AG04449 (cell line): ENCODE measurements around the gene BMP7.
A peak's percentile ranks its signal among the peaks of the same experiment; 100 is the strongest.

Source experiments
- CTCF ChIA-PET: fragments of 350-600 bp; formaldehyde crosslinking; extraction: SDS; loops from one replicate; lab custom pipeline; 2021; ENCODE audit warnings: antibody characterized with exemption; lab: Yijun Ruan, JAX
- POLR2A ChIA-PET: fragments of 400-600, 350-600 bp; formaldehyde crosslinking; extraction: SDS; loops from one replicate; lab custom pipeline; 2020; ENCODE audit warnings: antibody characterized with exemption, inconsistent platforms; lab: Yijun Ruan, JAX
- DNase-seq: peaks from one replicate; pipeline ENCODE4 v3.0.0-alpha.2; 2010; ENCODE audit warnings: low read depth, low spot score
- H3K4me3 ChIP-seq: 2 replicates; pipeline ENCODE4 v1.5.1; 2011; ENCODE audit warnings: low read depth, mild to moderate bottlenecking, control low read depth, low read length
- TF ChIP-seq, protein P1 (sequence below): IDR thresholded peaks from one replicate; pipeline ENCODE4 v1.5.1; 2011; ENCODE audit warnings: mild to moderate bottlenecking, moderate library complexity, low read length, control low read depth, inconsistent platforms; ENCODE audit not compliant: insufficient read depth; ENCODE audit errors: missing control alignments

Gene BMP7

DNA sequence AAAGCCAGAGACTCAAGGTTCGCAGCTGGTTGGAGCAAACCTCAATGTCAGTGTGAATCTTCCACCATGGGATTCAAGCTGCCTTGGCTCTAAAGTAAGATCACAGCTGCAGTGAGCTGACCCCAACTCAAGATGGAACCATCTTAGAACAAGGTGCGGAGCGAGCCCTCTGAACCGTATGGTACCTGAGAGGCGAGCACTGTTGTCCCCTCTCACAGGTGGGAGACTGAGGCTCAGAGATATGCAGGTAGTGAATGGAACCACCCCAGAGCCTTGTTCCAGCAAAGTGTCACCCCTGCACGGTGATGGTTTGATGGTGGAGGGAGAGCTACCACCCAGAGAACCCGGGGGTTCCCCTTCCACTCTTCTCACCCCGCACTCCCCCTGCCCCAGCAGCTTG, 52.5 kb downstream of the BMP7 start:
- no peak for DNase-seq
- ChIA-PET CTCF (no interaction called here), POLR2A (no interaction called here)
- TF ChIP-seq, protein P1, sequence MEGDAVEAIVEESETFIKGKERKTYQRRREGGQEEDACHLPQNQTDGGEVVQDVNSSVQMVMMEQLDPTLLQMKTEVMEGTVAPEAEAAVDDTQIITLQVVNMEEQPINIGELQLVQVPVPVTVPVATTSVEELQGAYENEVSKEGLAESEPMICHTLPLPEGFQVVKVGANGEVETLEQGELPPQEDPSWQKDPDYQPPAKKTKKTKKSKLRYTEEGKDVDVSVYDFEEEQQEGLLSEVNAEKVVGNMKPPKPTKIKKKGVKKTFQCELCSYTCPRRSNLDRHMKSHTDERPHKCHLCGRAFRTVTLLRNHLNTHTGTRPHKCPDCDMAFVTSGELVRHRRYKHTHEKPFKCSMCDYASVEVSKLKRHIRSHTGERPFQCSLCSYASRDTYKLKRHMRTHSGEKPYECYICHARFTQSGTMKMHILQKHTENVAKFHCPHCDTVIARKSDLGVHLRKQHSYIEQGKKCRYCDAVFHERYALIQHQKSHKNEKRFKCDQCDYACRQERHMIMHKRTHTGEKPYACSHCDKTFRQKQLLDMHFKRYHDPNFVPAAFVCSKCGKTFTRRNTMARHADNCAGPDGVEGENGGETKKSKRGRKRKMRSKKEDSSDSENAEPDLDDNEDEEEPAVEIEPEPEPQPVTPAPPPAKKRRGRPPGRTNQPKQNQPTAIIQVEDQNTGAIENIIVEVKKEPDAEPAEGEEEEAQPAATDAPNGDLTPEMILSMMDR = no peak
- no peak overlapping the region for H3K4me3 ChIP-seq

DNA sequence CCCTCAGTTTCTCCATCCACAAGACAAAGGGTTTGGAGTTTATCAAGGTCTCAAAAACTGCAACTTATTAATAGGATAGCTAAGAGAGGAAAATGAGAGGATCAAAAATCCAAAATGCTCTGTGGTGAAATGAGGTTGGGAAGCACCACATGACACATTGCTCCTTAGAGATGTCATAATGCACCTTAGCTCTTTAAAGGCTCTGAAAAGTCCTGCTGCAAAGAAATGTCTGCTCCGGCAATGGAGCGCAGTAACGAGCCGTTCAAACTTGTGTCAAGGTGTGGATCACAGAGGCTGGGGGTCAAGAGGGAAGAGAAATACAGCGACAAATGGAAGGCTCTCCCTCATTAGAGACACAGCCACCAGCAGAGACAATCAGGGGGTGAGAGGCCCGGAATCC, 53.1 kb downstream of the BMP7 start:
- no peak for DNase-seq
- CTCF ChIA-PET = no interaction called here
- POLR2A ChIA-PET = no interaction called here
- TF ChIP-seq, protein P1 = no peak
- no peak overlapping the region for H3K4me3 ChIP-seq

DNA sequence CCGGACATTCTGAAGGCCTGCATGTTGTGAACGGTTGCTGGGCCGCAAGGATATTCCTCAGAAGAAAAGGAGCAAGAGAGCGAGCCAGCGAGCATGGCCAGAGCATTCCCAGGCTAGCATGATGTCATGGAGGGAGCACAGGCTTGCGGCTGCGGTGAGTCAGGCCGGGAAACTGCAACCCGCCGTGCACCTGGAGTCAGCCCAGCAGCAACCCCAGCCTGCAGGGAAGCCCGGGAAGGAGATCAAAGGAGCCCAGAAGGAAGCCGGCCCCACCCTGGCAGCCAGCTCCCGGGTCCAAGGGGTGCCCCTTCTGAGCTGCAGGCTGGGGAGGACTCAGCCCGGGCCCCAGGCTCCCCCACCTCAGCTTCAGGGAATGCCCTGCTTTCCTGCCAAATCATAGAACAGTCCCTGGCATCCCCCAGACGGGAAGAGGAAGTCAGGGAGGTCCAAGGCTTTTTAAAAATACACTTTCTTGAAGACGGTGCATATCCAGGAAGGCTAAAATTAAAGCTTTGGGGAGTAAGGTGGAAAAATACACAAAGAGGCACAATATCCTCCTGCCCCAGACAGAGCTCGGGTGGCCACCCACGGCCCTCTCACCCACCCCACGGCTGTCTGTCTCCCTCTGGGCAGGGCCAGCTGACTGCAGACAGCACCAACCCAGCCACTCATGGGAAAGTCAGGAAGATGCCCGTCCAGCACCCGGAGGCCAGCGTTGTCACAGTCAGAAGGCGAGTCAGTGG, 53.7 kb downstream of the BMP7 start:
- POLR2A ChIA-PET = no interaction called here
- no peak overlapping the region for H3K4me3 ChIP-seq
- peak; percentile 19 for DNase-seq
- TF ChIP-seq, protein P1 = no peak
- CTCF ChIA-PET = no interaction called here

DNA sequence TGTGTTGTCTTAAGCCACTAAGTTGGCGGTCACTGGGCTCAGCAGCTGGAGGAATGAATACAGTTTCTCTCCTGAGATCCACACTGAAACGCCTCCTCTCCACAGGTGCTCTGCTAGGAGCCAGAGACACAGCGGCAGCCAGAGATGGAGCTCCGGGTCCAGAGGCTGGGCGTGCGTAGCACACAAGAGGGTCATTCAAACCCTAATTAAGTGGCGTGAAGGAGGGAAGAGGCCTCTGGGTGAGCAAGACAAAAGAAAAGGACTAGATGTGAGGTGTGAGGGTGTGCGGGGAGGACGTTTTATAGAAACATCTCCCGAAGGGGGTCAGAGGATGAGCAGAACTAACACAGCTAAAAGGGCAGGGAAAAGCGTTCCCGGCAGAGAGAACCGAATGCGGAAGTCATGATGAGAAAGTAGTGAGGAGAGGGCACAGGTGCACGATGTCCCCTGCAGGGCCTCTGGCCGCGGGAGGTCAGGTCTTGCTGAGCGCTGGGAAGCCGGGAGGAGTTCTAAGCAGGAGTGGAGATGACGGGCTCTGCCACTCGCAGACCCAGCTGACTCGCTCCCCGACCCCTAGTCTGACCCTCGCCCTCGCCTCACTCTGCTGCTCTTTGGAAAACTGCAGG, 54.4 kb downstream of the BMP7 start:
- POLR2A ChIA-PET = no interaction called here
- CTCF ChIA-PET = no interaction called here
- no peak overlapping the region for H3K4me3 ChIP-seq
- DNase-seq = no peak
- TF ChIP-seq, protein P1 = no peak

DNA sequence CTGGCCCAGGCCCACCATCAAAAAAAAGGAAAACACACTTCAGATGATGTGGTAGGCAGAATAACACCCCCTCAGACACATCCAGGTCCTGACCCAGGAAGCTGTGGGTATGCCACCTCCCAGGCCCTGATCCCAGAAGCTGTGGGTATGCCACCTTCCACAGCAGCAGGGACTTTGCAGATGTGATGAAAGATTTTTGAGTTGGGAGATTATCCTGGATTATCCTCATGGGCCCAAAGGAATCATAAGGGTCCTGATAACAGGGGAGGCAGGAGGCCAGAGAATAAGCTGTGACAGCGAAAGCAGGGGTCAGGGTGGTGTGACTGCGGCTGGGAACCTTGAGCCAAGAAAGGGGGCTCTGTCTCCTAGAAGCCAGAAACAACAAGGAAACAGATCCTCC, 55.0 kb downstream of the BMP7 start:
- CTCF ChIA-PET = no interaction called here
- TF ChIP-seq, protein P1 = no peak
- no peak overlapping the region for H3K4me3 ChIP-seq
- POLR2A ChIA-PET = no interaction called here
- DNase-seq = no peak

DNA sequence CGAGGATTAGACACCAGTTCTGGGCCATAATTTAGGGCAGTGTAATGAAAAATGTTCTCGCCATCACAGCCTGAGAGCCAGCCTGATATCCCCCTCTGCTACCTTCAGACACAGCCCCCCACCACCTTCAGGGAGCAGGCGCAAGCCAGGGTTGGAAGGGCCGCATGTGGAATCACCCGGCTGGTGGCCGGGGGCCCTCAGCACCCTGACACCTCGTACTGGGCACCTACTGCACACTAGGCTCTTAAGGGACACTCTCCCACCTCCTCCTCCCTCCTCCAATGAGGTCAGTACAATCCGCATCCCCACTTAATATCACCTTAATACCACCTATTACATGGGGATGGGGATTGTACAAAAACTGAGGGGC, 55.5 kb downstream of the BMP7 start:
- POLR2A ChIA-PET = no interaction called here
- TF ChIP-seq, protein P1 = no peak

More for the DNA sequence above, 55.5 kb downstream of the BMP7 start:
- no peak for DNase-seq
- no peak overlapping the region for H3K4me3 ChIP-seq
- CTCF ChIA-PET = no interaction called here
